GM12878 (cell line): ENCODE results near the gene HMGXB3. TPM values are rescaled to one million over a fixed set of nuclear protein-coding genes. Genes with fewer than 3 reads are reported as not detected.

Experiments used
- ATAC-seq: fragments of 200-7000 bp; cut with Tn5 transposase; 3 replicates; pipeline ENCODE4 v1.9.1; 2020; ENCODE audit warnings: mild to moderate bottlenecking, moderate library complexity
- BruUV-seq: library from RNA; stranded (reverse); fragments of 400-500 nt; replicated peaks from 2 replicates; lab custom pipeline; 2021; lab: Mats Ljungman, UMichigan
- CTCF ChIA-PET: fragments of 300-600 bp; sonication (Branson Sonifier 250); formaldehyde crosslinking; extraction: SDS; loops from one replicate; lab custom pipeline; 2021; ENCODE audit warnings: inconsistent platforms; lab: Yijun Ruan, JAX
- POLR2A ChIA-PET: fragments of 350-600 bp; formaldehyde crosslinking; extraction: SDS; loops from one replicate; lab custom pipeline; 2021; ENCODE audit warnings: inconsistent platforms; lab: Charles Lee
- RAD21 ChIA-PET: fragments of 300-600 bp; sonication (Branson Sonifier 250); formaldehyde crosslinking; loops from one replicate; lab custom pipeline; 2023; ENCODE audit warnings: antibody characterized with exemption; ENCODE audit not compliant: unreplicated experiment; lab: Charles Lee
- SMC1A ChIA-PET: fragments of 300-600 bp; sonication (Branson Sonifier 250); formaldehyde crosslinking; loops from one replicate; lab custom pipeline; 2023; ENCODE audit not compliant: unreplicated experiment, uncharacterized antibody; lab: Charles Lee
- DNase-seq: peaks from one replicate; pipeline ENCODE4 v3.0.0-alpha.2; 2011; ENCODE audit warnings: low read depth, low spot score
- FAIRE-seq: peaks from 3 replicates; lab custom pipeline; 2011; peaks lifted over from hg19 to GRCh38; lab: Jason Lieb, UNC
- H2AFZ ChIP-seq: 2 replicates; pipeline ENCODE4 v1.6.0; 2011; ENCODE audit warnings: low read depth, low read length, control low read depth; ENCODE audit not compliant: control insufficient read depth
- H3K27ac ChIP-seq: 2 replicates; pipeline ENCODE4 v1.5.1; 2011; ENCODE audit warnings: control low read depth; ENCODE audit not compliant: control insufficient read depth, insufficient read depth
- H3K27me3 ChIP-seq, 2 experiments: replicated peaks in 1 of 2; 2 replicates each; pipeline versions ENCODE4 v1.6.0 to v1.6.1; 2011; ENCODE audit warnings: low read length in 1 of 2; ENCODE audit not compliant: control insufficient read depth in 2 of 2, insufficient read depth in 2 of 2
- H3K36me3 ChIP-seq, 2 experiments: 2 replicates each; pipeline ENCODE4 v1.5.1; 2011; ENCODE audit warnings: low read length in 1 of 2; ENCODE audit not compliant: control insufficient read depth in 2 of 2, insufficient read depth in 2 of 2
- H3K4me1 ChIP-seq: 2 replicates; pipeline ENCODE4 v1.6.1; 2011; ENCODE audit warnings: mild to moderate bottlenecking, low read length, moderate library complexity, mixed read lengths; ENCODE audit not compliant: control insufficient read depth, insufficient read depth
- H3K4me2 ChIP-seq: 2 replicates; pipeline ENCODE4 v1.6.0; 2011; ENCODE audit warnings: control low read depth; ENCODE audit not compliant: control insufficient read depth, insufficient read depth
- H3K4me3 ChIP-seq: fragments of 200-600 bp; sonication (generic); 2 replicates; pipeline ENCODE4 v1.5.1; 2016
- H3K79me2 ChIP-seq: 2 replicates; pipeline ENCODE4 v1.6.0; 2011; ENCODE audit warnings: low read length; ENCODE audit not compliant: control insufficient read depth, insufficient read depth
- H3K9ac ChIP-seq: 2 replicates; pipeline ENCODE4 v1.8.0; 2011; ENCODE audit warnings: low read length, control low read depth, mixed read lengths; ENCODE audit not compliant: control insufficient read depth, insufficient read depth
- H3K9me3 ChIP-seq: replicated peaks from 3 replicates; pipeline ENCODE4 v1.5.1; 2011; ENCODE audit warnings: mild to moderate bottlenecking, low read length; ENCODE audit not compliant: control insufficient read depth, insufficient read depth
- H4K20me1 ChIP-seq: 2 replicates; pipeline ENCODE4 v1.6.0; 2011; ENCODE audit not compliant: control insufficient read depth, insufficient read depth
- BMI1 ChIP-seq: fragments of 450-650 bp; IDR thresholded peaks from 2 replicates; pipeline ENCODE4 v1.6.1; 2016; ENCODE audit warnings: mild to moderate bottlenecking, moderate library complexity, borderline replicate concordance
- CBX5 ChIP-seq: sonication (generic); IDR thresholded peaks from 2 replicates; pipeline ENCODE4 v1.6.1; 2016; ENCODE audit warnings: low read depth, moderate library complexity, mild to moderate bottlenecking, inconsistent platforms
- EGR1 ChIP-seq, 2 experiments: IDR thresholded peaks; 1 replicate in 1 of 2; 2 replicates in 1 of 2; pipeline ENCODE4 v1.6.1; 2011 to 2012; ENCODE audit warnings: low read depth in 2 of 2, low read length in 2 of 2, borderline replicate concordance in 1 of 2, mild to moderate bottlenecking in 1 of 2, moderate library complexity in 1 of 2
- IRF4 ChIP-seq: IDR thresholded peaks from 2 replicates; pipeline ENCODE4 v1.6.1; 2011; ENCODE audit warnings: low read depth, low read length
- KDM1A ChIP-seq: fragments of 200-600 bp; sonication (generic); IDR thresholded peaks from 2 replicates; pipeline ENCODE4 v1.6.1; 2016; ENCODE audit warnings: borderline replicate concordance
- KLF5 ChIP-seq: fragments of 450-650 bp; IDR thresholded peaks from 2 replicates; pipeline ENCODE4 v1.6.1; 2014; ENCODE audit warnings: mild to moderate bottlenecking; ENCODE audit not compliant: partially characterized antibody
- MYC ChIP-seq: IDR thresholded peaks from 2 replicates; pipeline ENCODE4 v1.6.1; 2011; ENCODE audit warnings: mild to moderate bottlenecking, low read length, moderate library complexity, inconsistent platforms; ENCODE audit not compliant: insufficient read depth, insufficient replicate concordance, insufficient read length, severe bottlenecking
- PKNOX1 ChIP-seq: fragments of 450-650 bp; IDR thresholded peaks from 2 replicates; pipeline ENCODE4 v1.6.1; 2016; ENCODE audit warnings: mild to moderate bottlenecking
- POLR2A ChIP-seq: IDR thresholded peaks from 2 replicates; pipeline ENCODE4 v1.6.1; 2011; ENCODE audit warnings: low read depth, mild to moderate bottlenecking, low read length
- POLR2AphosphoS2 ChIP-seq: IDR thresholded peaks from 2 replicates; pipeline ENCODE4 v1.6.1; 2011; ENCODE audit warnings: low read depth, mild to moderate bottlenecking, low read length, improper control_type of control experiment, moderate library complexity
- RAD51 ChIP-seq: fragments of 450-650 bp; IDR thresholded peaks from 2 replicates; pipeline ENCODE4 v1.6.1; 2016; ENCODE audit warnings: moderate library complexity, mild to moderate bottlenecking, inconsistent platforms
- SKIL ChIP-seq: fragments of 450-650 bp; IDR thresholded peaks from 2 replicates; pipeline ENCODE4 v1.6.1; 2017; ENCODE audit warnings: mild to moderate bottlenecking, low read depth, inconsistent platforms; ENCODE audit not compliant: poor library complexity, severe bottlenecking
- SPI1 ChIP-seq: IDR thresholded peaks from 2 replicates; pipeline ENCODE4 v1.6.1; 2011; ENCODE audit warnings: low read depth, mild to moderate bottlenecking, low read length, moderate library complexity, borderline replicate concordance; ENCODE audit not compliant: insufficient read depth
- STAT1 ChIP-seq: fragments of 450-650 bp; conservative IDR thresholded peaks from 2 replicates; pipeline ENCODE4 v1.6.1; 2014; ENCODE audit warnings: antibody characterized with exemption, mild to moderate bottlenecking
- TCF7 ChIP-seq: IDR thresholded peaks from 2 replicates; pipeline ENCODE4 v1.6.1; 2014; ENCODE audit warnings: antibody characterized with exemption, borderline replicate concordance
- ZBED1 ChIP-seq: IDR thresholded peaks from 2 replicates; pipeline ENCODE4 v1.6.1; 2016; ENCODE audit warnings: borderline replicate concordance
- ZNF207 ChIP-seq: fragments of 450-650 bp; IDR thresholded peaks from 2 replicates; pipeline ENCODE4 v1.6.1; 2014; ENCODE audit warnings: antibody characterized with exemption, mild to moderate bottlenecking, borderline replicate concordance
- ZNF274 ChIP-seq: IDR thresholded peaks from one replicate; pipeline ENCODE4 v1.8.0; 2011; ENCODE audit not compliant: insufficient read length, insufficient read depth
- WGBS: methylation state at CpG from one replicate; pipeline ENCODE4 v1.1.6; 2016; ENCODE audit warnings: low lambda C conversion rate; ENCODE audit not compliant: insufficient replicate concordance, insufficient coverage; ENCODE audit errors: missing lambda C conversion rate; 5-methylcytosine and 5-hydroxymethylcytosine counted together
- in situ Hi-C: fragments of 300-500 bp; cut with MboI; formaldehyde crosslinking; loops from 9 replicates; pipeline ENCODE4 v1.14.3; 2018; ENCODE audit warnings: mixed read lengths
- intact Hi-C: fragments of 100-400 bp; cut with micrococcal nuclease; formaldehyde crosslinking; loops from one replicate; pipeline ENCODE4 v1.14.2; 2022; ENCODE audit not compliant: unreplicated experiment
- polyA plus RNA-seq, 11 experiments: library from polyadenylated mRNA; depleted of rRNA in 4 of 11; unstranded in 6 of 11; stranded (reverse) in 5 of 11; fragments of >200 nt; fragmentation: Nextera tagmentation in 4 of 11; fragmentation: Illumina TruSeq in 1 of 11; extraction: Ambion mirVana in 4 of 11; extraction: Trizol in 1 of 11; gene quantifications; 1 replicate in 1 of 11; 2 replicates in 10 of 11; pipeline versions ENCODE4 v1.2.1 to v1.2.3, GENCODE V29; 2011 to 2016; ENCODE audit warnings: inconsistent platforms in 2 of 11, missing spikeins in 2 of 11, low read depth in 1 of 11
- total RNA-seq, 4 experiments: library from RNA; depleted of rRNA in 3 of 4; stranded (reverse); fragments of >200 nt in 3 of 4; fragmentation: Illumina TruSeq in 1 of 4; extraction: Trizol in 1 of 4; gene quantifications; 2 replicates each; pipeline versions ENCODE4 v1.2.1 to v1.2.3, GENCODE V29; 2013 to 2021

The HMGXB3 gene
- total and polyA plus RNA-seq, 10 of the 15 experiments (the other 5 are each of a cell fraction or from before 2014, with no cell fraction given) = 1.00 to 42.2 (median 28.1) TPM

- Histone ChIP-seq H3K4me2 (no peak overlapping the region), H3K27ac (no peak overlapping the region), H3K4me1 (no peaks in the 10 kb centered on the region), H2AFZ (no peak overlapping the region), H3K36me3 (peaks cover 40 to 45% of the 10 kb centered on the region in 2 experiments), H3K9me3 (no peaks in the 10 kb centered on the region), H3K79me2 (no peaks in the 10 kb centered on the region), H4K20me1 (no peaks in the 10 kb centered on the region), H3K27me3 (no peaks in the 10 kb centered on the region), H3K4me3 (no peak overlapping the region), H3K9ac (no peak overlapping the region)
- intact Hi-C loops (loop anchor here (5.0 kb wide), 1 partner anchor 61 kb away; no protein-coding TSS in a partner anchor), in situ Hi-C loops (no loop called here)
- CTCF ChIA-PET = interaction anchor here (1.2 to 2.5 kb wide), 3 partner anchors 12 to 76 kb away, joined by 4 to 10 read pairs (median 5); no protein-coding TSS in a partner anchor
- ATAC-seq = no peak
- SMC1A ChIA-PET = no interaction called here
- DNase-seq = no peak
- TF ChIP-seq RAD51 (no peak), CBX5 (no peak), MYC (no peak), STAT1 (no peak), ZNF207 (no peak), SKIL (no peak), ZNF274 (no peak), SPI1 (no peak), POLR2AphosphoS2 (no peak), KDM1A (no peak), KLF5 (no peak), EGR1 (IDR thresholded peaks at IDR 0.05; ENCODE audit: borderline replicate concordance in 1 of 2, low read depth in 2 of 2, low read length in 2 of 2) (no peak), PKNOX1 (no peak), IRF4 (no peak), TCF7 (no peak), ZBED1 (no peak), POLR2A (no peak), BMI1 (no peak)
- FAIRE-seq = no peak
- RAD21 ChIA-PET = interaction anchor here (1.4 kb wide), 1 partner anchor 172 kb away, joined by 3 read pairs; no protein-coding TSS in a partner anchor
- POLR2A ChIA-PET = no interaction called here
- no TSS peak for BruUV-seq
- 97% methylated on average over 6 of the region's 6 CpGs for WGBS
Observed at GRCh38 chr5:150046031-150046430, 45.5 kb downstream of the HMGXB3 start.
